Measurements from ENCODE around the gene KRTAP13-2.
A peak's percentile ranks its signal among the peaks of the same experiment; 100 is the strongest.

DNA sequence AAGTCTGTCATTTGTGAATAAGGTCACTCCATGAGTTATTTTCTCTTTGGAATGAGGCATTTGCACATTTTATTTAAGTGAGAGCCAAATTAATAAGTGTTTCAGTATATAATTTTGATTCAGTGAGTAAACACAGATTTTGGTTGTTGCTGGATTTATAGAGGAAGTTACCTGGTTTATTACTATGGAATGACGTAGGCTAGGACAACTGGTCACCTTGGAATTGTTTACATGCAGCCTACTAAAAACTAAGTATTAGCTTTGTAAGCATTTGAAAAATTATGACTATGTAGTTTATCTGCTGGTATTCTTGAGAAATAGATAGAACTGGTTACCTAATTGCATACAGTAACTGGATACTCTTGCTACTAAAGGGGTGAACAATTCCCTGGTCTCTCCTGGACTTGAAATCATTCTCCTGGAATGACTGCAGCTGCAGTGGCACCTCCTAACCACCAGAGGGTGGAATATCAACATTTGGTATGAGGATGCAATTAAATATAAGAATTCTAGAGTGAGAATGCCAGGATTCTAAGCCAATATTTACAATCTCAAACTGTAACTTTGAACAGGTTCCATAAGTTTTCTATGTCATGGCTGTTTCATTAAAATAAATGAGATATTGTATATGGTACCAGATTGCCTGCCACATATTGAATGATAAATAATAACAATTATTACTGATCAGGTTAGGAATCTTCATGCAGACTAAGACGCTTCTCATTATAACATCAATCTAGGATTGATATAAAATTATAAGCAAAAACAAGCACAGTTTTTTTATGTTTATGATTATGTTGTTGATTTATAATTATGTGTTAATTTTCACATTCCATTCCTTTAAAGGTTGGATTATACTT, 31.1 kb downstream of the KRTAP13-2 start:
- TF ChIP-seq, protein P1, sequence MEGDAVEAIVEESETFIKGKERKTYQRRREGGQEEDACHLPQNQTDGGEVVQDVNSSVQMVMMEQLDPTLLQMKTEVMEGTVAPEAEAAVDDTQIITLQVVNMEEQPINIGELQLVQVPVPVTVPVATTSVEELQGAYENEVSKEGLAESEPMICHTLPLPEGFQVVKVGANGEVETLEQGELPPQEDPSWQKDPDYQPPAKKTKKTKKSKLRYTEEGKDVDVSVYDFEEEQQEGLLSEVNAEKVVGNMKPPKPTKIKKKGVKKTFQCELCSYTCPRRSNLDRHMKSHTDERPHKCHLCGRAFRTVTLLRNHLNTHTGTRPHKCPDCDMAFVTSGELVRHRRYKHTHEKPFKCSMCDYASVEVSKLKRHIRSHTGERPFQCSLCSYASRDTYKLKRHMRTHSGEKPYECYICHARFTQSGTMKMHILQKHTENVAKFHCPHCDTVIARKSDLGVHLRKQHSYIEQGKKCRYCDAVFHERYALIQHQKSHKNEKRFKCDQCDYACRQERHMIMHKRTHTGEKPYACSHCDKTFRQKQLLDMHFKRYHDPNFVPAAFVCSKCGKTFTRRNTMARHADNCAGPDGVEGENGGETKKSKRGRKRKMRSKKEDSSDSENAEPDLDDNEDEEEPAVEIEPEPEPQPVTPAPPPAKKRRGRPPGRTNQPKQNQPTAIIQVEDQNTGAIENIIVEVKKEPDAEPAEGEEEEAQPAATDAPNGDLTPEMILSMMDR (IDR thresholded peaks at IDR 0.05; ENCODE audit: low read depth, low read length): peak; percentile 83
- TF ChIP-seq, protein P2, sequence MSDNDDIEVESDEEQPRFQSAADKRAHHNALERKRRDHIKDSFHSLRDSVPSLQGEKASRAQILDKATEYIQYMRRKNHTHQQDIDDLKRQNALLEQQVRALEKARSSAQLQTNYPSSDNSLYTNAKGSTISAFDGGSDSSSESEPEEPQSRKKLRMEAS (IDR thresholded peaks at IDR 0.05; ENCODE audit: low read depth, low read length): no peak
- TF ChIP-seq MYC (IDR thresholded peaks at IDR 0.05; ENCODE audit: low read depth, low read length): no peak
